GM23338 (cell line): Measurements from ENCODE around the gene MYO9B. TPM values are rescaled to one million over a fixed set of nuclear protein-coding genes. Genes with fewer than 3 reads are reported as not detected.

Source experiments
- ATAC-seq: fragments of 200-7000 bp; cut with Tn5 transposase; 3 replicates; pipeline ENCODE4 v1.9.1; 2020
- DNase-seq: peaks from one replicate; pipeline ENCODE4 v3.0.0-alpha.2; 2015; ENCODE audit warnings: low spot score
- H2AFZ ChIP-seq: fragments of 200-600 bp; sonication (generic); 2 replicates; pipeline ENCODE4 v1.8.0; 2016; ENCODE audit warnings: antibody characterized with exemption, mild to moderate bottlenecking, moderate library complexity
- H3F3A ChIP-seq: fragments of 200-600 bp; sonication (generic); replicated peaks from 2 replicates; pipeline ENCODE4 v1.8.0; 2017; ENCODE audit warnings: antibody characterized with exemption, mixed run types, low read depth
- H3K27ac ChIP-seq: fragments of 200-600 bp; sonication (generic); 2 replicates; pipeline ENCODE4 v1.6.1; 2016; ENCODE audit warnings: low read depth
- H3K27me3 ChIP-seq: fragments of 200-600 bp; sonication (generic); 2 replicates; pipeline ENCODE4 v1.8.0; 2016; ENCODE audit warnings: mild to moderate bottlenecking, mixed run types, moderate library complexity; ENCODE audit not compliant: insufficient read depth
- H3K36me3 ChIP-seq: fragments of 200-600 bp; sonication (generic); 2 replicates; pipeline ENCODE4 v1.8.0; 2016; ENCODE audit warnings: mild to moderate bottlenecking; ENCODE audit not compliant: insufficient read depth
- H3K4me1 ChIP-seq: fragments of 200-600 bp; sonication (generic); 2 replicates; pipeline ENCODE4 v1.8.0; 2016; ENCODE audit warnings: mild to moderate bottlenecking, moderate library complexity; ENCODE audit not compliant: insufficient read depth
- H3K4me2 ChIP-seq: fragments of 200-600 bp; sonication (generic); 2 replicates; pipeline ENCODE4 v1.7.1; 2017; ENCODE audit warnings: mixed run types
- H3K4me3 ChIP-seq: fragments of 200-600 bp; sonication (generic); 2 replicates; pipeline ENCODE4 v1.6.1; 2016; ENCODE audit warnings: mixed run types
- H3K79me2 ChIP-seq: fragments of 200-600 bp; sonication (generic); replicated peaks from 2 replicates; pipeline ENCODE4 v1.8.0; 2017; ENCODE audit warnings: mild to moderate bottlenecking; ENCODE audit not compliant: insufficient read depth
- H3K9me2 ChIP-seq: fragments of 200-600 bp; sonication (generic); 2 replicates; pipeline ENCODE4 v1.8.0; 2017; ENCODE audit not compliant: insufficient read depth
- H4K20me1 ChIP-seq: fragments of 200-600 bp; sonication (generic); replicated peaks from 2 replicates; pipeline ENCODE4 v1.8.0; 2017; ENCODE audit warnings: mild to moderate bottlenecking; ENCODE audit not compliant: insufficient read depth
- H3K27ac Mint-ChIP-seq: 2 replicates; pipeline ENCODE4 v1.8.0; 2020; ENCODE audit warnings: inconsistent platforms, mild to moderate bottlenecking, moderate library complexity, mixed read lengths
- H3K27me3 Mint-ChIP-seq: 3 replicates; pipeline ENCODE4 v1.8.0; 2022; ENCODE audit warnings: low read depth, mild to moderate bottlenecking, moderate library complexity, mixed read lengths, inconsistent platforms; ENCODE audit not compliant: insufficient read depth, poor library complexity
- H3K36me3 Mint-ChIP-seq: 3 replicates; pipeline ENCODE4 v1.8.0; 2021; ENCODE audit warnings: low read depth, mild to moderate bottlenecking, inconsistent platforms, moderate library complexity, mixed read lengths
- H3K4me1 Mint-ChIP-seq: 3 replicates; pipeline ENCODE4 v1.8.0; 2020; ENCODE audit warnings: mild to moderate bottlenecking, inconsistent platforms, mixed read lengths
- H3K4me3 Mint-ChIP-seq: 3 replicates; pipeline ENCODE4 v1.8.0; 2021; ENCODE audit warnings: moderate library complexity, mild to moderate bottlenecking, inconsistent platforms, mixed read lengths
- H3K9me3 Mint-ChIP-seq: 3 replicates; pipeline ENCODE4 v1.8.0; 2020; ENCODE audit warnings: moderate library complexity, mild to moderate bottlenecking, inconsistent platforms, mixed read lengths
- CREB1 ChIP-seq: fragments of 250-450 bp; sonication (Bioruptor Pico); IDR thresholded peaks from 2 replicates; pipeline ENCODE4 v1.5.0; 2020; ENCODE audit warnings: low read depth, mild to moderate bottlenecking, moderate library complexity
- EZH2 ChIP-seq: fragments of 200-600 bp; sonication (generic); IDR thresholded peaks from one replicate; pipeline ENCODE4 v1.8.0; 2017; ENCODE audit warnings: antibody characterized with exemption, mild to moderate bottlenecking, low read depth; ENCODE audit not compliant: unreplicated experiment
- EZH2phosphoT487 ChIP-seq: fragments of 200-600 bp; sonication (generic); IDR thresholded peaks from one replicate; pipeline ENCODE4 v1.8.1; 2018; ENCODE audit warnings: antibody characterized with exemption; ENCODE audit not compliant: unreplicated experiment
- JUNB ChIP-seq: IDR thresholded peaks from one replicate; pipeline ENCODE4 v1.6.1; 2016; ENCODE audit warnings: antibody characterized with exemption; ENCODE audit not compliant: unreplicated experiment
- NANOG ChIP-seq: IDR thresholded peaks from 2 replicates; pipeline ENCODE4 v1.6.1; 2016; ENCODE audit warnings: antibody characterized with exemption, borderline replicate concordance
- POLR2AphosphoS5 ChIP-seq: IDR thresholded peaks from 2 replicates; pipeline ENCODE4 v1.6.1; 2016; ENCODE audit warnings: antibody characterized with exemption, low read depth
- STAT1 ChIP-seq: IDR thresholded peaks from one replicate; pipeline ENCODE4 v1.6.1; 2016; ENCODE audit warnings: antibody characterized with exemption; ENCODE audit not compliant: unreplicated experiment
- ZNF331 ChIP-seq: fragments of 250-450 bp; sonication (Bioruptor Pico); IDR thresholded peaks from 2 replicates; pipeline ENCODE4 v1.5.0; 2020; ENCODE audit warnings: low read depth, mild to moderate bottlenecking, moderate library complexity
- polyA plus RNA-seq: library from polyadenylated mRNA; unstranded; fragments of >200 nt; fragmentation: Nextera tagmentation; extraction: Ambion mirVana; gene quantifications from 2 replicates; pipeline ENCODE4 v1.2.1, GENCODE V29; 2016
- total RNA-seq: library from RNA; depleted of rRNA; stranded (reverse); fragments of >200 nt; shearing (Covaris generic); gene quantifications from 2 replicates; pipeline ENCODE4 v1.2.3, GENCODE V29; 2014
- TF ChIP-seq, protein P1 (sequence below), 2 experiments: fragments of 200-600 bp in 1 of 2; sonication (generic) in 1 of 2; conservative IDR thresholded peaks; 2 replicates each; pipeline versions ENCODE4 v1.5.1 to v1.6.1; 2016 to 2017; ENCODE audit warnings: antibody characterized with exemption in 2 of 2, low read depth in 2 of 2, mild to moderate bottlenecking in 2 of 2, moderate library complexity in 1 of 2
- TF ChIP-seq, protein P2 (sequence below): fragments of 250-450 bp; sonication (Bioruptor Pico); IDR thresholded peaks from 2 replicates; pipeline ENCODE4 v1.5.0; 2020; ENCODE audit warnings: mild to moderate bottlenecking, moderate library complexity
- TF ChIP-seq, protein P3 (sequence below): IDR thresholded peaks from one replicate; pipeline ENCODE4 v1.6.1; 2018; ENCODE audit warnings: antibody characterized with exemption; ENCODE audit not compliant: unreplicated experiment
- TF ChIP-seq, protein P4 (sequence below): IDR thresholded peaks from 2 replicates; pipeline ENCODE4 v1.6.1; 2016; ENCODE audit warnings: antibody characterized with exemption

Gene MYO9B
- total and polyA plus RNA-seq, 2 experiments from 2014 or later: 28.7 to 61.3 TPM

DNA sequence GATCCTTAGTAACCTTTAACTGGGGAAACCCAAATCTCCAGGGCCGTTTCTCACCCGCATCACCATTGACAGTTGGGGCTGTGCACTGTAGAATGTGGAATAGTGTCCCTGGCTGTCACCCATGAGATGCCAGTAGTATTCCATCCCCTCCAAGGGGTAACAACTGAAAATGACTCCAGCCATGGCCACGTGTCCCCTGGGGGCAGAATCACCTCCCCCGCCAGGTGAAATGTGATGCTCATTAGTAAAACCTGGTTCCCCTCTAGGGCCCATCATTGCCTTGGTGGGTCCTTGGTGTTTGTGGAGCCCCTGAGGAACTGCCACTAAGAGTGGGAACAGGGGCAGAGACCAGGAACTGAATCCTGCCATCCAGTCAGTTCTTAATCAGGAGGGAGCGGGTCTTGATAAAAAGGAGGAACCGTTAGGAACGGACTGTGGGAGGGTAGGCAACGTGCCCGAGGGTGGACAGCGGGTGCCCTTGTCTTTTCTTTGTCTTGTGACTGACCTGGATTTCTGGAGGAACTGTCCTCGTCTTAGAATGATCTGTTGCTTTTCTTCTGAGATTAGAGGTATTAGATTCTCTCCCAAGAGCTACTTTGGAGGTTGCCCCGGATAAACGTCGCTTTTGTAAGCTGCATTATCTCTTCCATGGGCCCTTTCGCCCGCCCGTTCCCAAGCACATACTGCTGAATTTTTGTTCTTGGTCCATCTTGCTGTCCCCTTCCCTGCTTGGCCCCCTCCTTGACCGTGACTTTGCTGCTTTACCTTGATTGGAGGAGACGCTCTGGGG is 3.5 kb downstream of the MYO9B start:
- Histone ChIP-seq H3K4me2 (peak overlapping the region; percentile 38; the same call in 1 of the 2 replicates), H4K20me1 (peaks cover 42% of the 10 kb centered on the region), H3K4me3 (no peak overlapping the region)

More for the DNA sequence above, 3.5 kb downstream of the MYO9B start:
- TF ChIP-seq ZNF331 (CRISPR knock-in tag): no peak
- TF ChIP-seq CREB1 (CRISPR knock-in tag): no peak
- TF ChIP-seq EZH2phosphoT487: no peak
- no peak for TF ChIP-seq EZH2
- no peak for TF ChIP-seq STAT1
- TF ChIP-seq JUNB: no peak
- TF ChIP-seq NANOG: no peak
- TF ChIP-seq, protein P1, sequence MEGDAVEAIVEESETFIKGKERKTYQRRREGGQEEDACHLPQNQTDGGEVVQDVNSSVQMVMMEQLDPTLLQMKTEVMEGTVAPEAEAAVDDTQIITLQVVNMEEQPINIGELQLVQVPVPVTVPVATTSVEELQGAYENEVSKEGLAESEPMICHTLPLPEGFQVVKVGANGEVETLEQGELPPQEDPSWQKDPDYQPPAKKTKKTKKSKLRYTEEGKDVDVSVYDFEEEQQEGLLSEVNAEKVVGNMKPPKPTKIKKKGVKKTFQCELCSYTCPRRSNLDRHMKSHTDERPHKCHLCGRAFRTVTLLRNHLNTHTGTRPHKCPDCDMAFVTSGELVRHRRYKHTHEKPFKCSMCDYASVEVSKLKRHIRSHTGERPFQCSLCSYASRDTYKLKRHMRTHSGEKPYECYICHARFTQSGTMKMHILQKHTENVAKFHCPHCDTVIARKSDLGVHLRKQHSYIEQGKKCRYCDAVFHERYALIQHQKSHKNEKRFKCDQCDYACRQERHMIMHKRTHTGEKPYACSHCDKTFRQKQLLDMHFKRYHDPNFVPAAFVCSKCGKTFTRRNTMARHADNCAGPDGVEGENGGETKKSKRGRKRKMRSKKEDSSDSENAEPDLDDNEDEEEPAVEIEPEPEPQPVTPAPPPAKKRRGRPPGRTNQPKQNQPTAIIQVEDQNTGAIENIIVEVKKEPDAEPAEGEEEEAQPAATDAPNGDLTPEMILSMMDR (conservative IDR thresholded peaks at IDR 0.05; ENCODE audit: low read depth in 2 of 2): no peak
- TF ChIP-seq, protein P2, sequence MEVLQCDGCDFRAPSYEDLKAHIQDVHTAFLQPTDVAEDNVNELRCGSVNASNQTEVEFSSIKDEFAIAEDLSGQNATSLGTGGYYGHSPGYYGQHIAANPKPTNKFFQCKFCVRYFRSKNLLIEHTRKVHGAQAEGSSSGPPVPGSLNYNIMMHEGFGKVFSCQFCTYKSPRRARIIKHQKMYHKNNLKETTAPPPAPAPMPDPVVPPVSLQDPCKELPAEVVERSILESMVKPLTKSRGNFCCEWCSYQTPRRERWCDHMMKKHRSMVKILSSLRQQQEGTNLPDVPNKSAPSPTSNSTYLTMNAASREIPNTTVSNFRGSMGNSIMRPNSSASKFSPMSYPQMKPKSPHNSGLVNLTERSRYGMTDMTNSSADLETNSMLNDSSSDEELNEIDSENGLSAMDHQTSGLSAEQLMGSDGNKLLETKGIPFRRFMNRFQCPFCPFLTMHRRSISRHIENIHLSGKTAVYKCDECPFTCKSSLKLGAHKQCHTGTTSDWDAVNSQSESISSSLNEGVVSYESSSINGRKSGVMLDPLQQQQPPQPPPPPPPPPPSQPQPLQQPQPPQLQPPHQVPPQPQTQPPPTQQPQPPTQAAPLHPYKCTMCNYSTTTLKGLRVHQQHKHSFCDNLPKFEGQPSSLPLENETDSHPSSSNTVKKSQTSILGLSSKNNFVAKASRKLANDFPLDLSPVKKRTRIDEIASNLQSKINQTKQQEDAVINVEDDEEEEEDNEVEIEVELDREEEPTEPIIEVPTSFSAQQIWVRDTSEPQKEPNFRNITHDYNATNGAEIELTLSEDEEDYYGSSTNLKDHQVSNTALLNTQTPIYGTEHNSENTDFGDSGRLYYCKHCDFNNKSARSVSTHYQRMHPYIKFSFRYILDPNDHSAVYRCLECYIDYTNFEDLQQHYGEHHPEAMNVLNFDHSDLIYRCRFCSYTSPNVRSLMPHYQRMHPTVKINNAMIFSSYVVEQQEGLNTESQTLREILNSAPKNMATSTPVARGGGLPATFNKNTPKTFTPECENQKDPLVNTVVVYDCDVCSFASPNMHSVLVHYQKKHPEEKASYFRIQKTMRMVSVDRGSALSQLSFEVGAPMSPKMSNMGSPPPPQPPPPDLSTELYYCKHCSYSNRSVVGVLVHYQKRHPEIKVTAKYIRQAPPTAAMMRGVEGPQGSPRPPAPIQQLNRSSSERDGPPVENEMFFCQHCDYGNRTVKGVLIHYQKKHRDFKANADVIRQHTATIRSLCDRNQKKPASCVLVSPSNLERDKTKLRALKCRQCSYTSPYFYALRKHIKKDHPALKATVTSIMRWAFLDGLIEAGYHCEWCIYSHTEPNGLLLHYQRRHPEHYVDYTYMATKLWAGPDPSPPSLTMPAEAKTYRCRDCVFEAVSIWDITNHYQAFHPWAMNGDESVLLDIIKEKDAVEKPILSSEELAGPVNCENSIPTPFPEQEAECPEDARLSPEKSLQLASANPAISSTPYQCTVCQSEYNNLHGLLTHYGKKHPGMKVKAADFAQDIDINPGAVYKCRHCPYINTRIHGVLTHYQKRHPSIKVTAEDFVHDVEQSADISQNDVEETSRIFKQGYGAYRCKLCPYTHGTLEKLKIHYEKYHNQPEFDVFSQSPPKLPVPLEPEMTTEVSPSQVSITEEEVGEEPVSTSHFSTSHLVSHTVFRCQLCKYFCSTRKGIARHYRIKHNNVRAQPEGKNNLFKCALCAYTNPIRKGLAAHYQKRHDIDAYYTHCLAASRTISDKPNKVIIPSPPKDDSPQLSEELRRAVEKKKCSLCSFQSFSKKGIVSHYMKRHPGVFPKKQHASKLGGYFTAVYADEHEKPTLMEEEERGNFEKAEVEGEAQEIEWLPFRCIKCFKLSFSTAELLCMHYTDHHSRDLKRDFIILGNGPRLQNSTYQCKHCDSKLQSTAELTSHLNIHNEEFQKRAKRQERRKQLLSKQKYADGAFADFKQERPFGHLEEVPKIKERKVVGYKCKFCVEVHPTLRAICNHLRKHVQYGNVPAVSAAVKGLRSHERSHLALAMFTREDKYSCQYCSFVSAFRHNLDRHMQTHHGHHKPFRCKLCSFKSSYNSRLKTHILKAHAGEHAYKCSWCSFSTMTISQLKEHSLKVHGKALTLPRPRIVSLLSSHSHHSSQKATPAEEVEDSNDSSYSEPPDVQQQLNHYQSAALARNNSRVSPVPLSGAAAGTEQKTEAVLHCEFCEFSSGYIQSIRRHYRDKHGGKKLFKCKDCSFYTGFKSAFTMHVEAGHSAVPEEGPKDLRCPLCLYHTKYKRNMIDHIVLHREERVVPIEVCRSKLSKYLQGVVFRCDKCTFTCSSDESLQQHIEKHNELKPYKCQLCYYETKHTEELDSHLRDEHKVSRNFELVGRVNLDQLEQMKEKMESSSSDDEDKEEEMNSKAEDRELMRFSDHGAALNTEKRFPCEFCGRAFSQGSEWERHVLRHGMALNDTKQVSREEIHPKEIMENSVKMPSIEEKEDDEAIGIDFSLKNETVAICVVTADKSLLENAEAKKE (CRISPR knock-in tag): no peak
- TF ChIP-seq, protein P3, sequence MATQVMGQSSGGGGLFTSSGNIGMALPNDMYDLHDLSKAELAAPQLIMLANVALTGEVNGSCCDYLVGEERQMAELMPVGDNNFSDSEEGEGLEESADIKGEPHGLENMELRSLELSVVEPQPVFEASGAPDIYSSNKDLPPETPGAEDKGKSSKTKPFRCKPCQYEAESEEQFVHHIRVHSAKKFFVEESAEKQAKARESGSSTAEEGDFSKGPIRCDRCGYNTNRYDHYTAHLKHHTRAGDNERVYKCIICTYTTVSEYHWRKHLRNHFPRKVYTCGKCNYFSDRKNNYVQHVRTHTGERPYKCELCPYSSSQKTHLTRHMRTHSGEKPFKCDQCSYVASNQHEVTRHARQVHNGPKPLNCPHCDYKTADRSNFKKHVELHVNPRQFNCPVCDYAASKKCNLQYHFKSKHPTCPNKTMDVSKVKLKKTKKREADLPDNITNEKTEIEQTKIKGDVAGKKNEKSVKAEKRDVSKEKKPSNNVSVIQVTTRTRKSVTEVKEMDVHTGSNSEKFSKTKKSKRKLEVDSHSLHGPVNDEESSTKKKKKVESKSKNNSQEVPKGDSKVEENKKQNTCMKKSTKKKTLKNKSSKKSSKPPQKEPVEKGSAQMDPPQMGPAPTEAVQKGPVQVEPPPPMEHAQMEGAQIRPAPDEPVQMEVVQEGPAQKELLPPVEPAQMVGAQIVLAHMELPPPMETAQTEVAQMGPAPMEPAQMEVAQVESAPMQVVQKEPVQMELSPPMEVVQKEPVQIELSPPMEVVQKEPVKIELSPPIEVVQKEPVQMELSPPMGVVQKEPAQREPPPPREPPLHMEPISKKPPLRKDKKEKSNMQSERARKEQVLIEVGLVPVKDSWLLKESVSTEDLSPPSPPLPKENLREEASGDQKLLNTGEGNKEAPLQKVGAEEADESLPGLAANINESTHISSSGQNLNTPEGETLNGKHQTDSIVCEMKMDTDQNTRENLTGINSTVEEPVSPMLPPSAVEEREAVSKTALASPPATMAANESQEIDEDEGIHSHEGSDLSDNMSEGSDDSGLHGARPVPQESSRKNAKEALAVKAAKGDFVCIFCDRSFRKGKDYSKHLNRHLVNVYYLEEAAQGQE: no peak
- TF ChIP-seq POLR2AphosphoS5: no peak
- TF ChIP-seq, protein P4, sequence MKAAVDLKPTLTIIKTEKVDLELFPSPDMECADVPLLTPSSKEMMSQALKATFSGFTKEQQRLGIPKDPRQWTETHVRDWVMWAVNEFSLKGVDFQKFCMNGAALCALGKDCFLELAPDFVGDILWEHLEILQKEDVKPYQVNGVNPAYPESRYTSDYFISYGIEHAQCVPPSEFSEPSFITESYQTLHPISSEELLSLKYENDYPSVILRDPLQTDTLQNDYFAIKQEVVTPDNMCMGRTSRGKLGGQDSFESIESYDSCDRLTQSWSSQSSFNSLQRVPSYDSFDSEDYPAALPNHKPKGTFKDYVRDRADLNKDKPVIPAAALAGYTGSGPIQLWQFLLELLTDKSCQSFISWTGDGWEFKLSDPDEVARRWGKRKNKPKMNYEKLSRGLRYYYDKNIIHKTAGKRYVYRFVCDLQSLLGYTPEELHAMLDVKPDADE: no peak
- peaks cover 3% of the 10 kb centered on the region; the same call in 1 of the 2 replicates for H3F3A ChIP-seq
- peaks cover 87% of the 10 kb centered on the region for H3K79me2 ChIP-seq
- H3K27me3 ChIP-seq: no peaks in the 10 kb centered on the region
- H3K27ac ChIP-seq: peak overlapping the region; percentile 26; the same call in 1 of the 2 replicates
- DNase-seq (no peak), ATAC-seq (no peak)
- Mint-ChIP-seq H3K4me3 (peak overlapping the region; percentile 9; the same call in 1 of the 3 replicates), H3K27ac (no peak overlapping the region), H3K36me3 (peaks cover 4% of the 10 kb centered on the region; the same call in 1 of the 3 replicates), H3K9me3 (no peaks in the 10 kb centered on the region), H3K27me3 (peaks cover 15% of the 10 kb centered on the region), H3K4me1 (peaks cover 40% of the 10 kb centered on the region)
- peaks cover 5% of the 10 kb centered on the region; the same call in 1 of the 2 replicates for H3K4me1 ChIP-seq
- no peaks in the 10 kb centered on the region for H3K9me2 ChIP-seq
- no peaks in the 10 kb centered on the region for H3K36me3 ChIP-seq
- no peak overlapping the region for H2AFZ ChIP-seq
